RCC 7860 (cell line): Measurements from ENCODE around the gene ICOSLG.
"Not testable (repeated sequence)": the region's sequence is repeated elsewhere in the genome, so short reads cannot be mapped to it uniquely, and the experiment has no call there.

Experiments
- DNase-seq: peaks from one replicate; pipeline ENCODE4 v3.0.0-alpha.2; 2015; ENCODE audit warnings: low spot score
- FAIRE-seq: peaks from 2 replicates; lab custom pipeline; 2012; peaks lifted over from hg19 to GRCh38; lab: Jason Lieb, UNC

Gene ICOSLG

GRCh38 chr21:44190349-44191271, 50.1 kb downstream of the ICOSLG start:
- FAIRE-seq, DNase-seq: not testable (repeated sequence)

GRCh38 chr21:44184862-44185261, 55.9 kb downstream of the ICOSLG start:
- DNase-seq, result not testable (repeated sequence)
- peak; percentile 93 for FAIRE-seq

- FAIRE-seq, DNase-seq: not testable (repeated sequence)
Measured at GRCh38 chr21:44182202-44182601, 58.5 kb downstream of the ICOSLG start.

GRCh38 chr21:44181506-44181905, 59.2 kb downstream of the ICOSLG start:
- not testable (repeated sequence) for DNase-seq, FAIRE-seq

- not testable (repeated sequence) for DNase-seq
Measured at GRCh38 chr21:44176127-44176526, 64.6 kb downstream of the ICOSLG start.

GRCh38 chr21:44175189-44175588, 65.6 kb downstream of the ICOSLG start:
- not testable (repeated sequence) for FAIRE-seq, DNase-seq

More at GRCh38 chr21:44176127-44176526, 64.6 kb downstream of the ICOSLG start:
- not testable (repeated sequence) for FAIRE-seq
